Motor neuron (in vitro differentiated cells): ENCODE results near the gene SF3A1. TPM values are rescaled to one million over a fixed set of nuclear protein-coding genes. Genes with fewer than 3 reads are reported as not detected.

Experiments
- ATAC-seq, 8 experiments: fragments of 200-7000 bp; cut with Tn5 transposase; replicated peaks in 6 of 8; 2 replicates each; pipeline ENCODE4 v1.8.0; 2021; ENCODE audit warnings: mild to moderate bottlenecking in 8 of 8, moderate library complexity in 8 of 8
- H3K27ac ChIP-seq, 2 donors: fragments of 250-450 bp; sonication (Bioruptor Pico); 2 replicates each; pipeline ENCODE4 v1.9.0; 2021; ENCODE audit warnings: antibody characterized with exemption in 2 of 2, mild to moderate bottlenecking in 2 of 2, moderate library complexity in 1 of 2
- H3K4me1 ChIP-seq, 2 donors: fragments of 250-450 bp; sonication (Bioruptor Pico); replicated peaks in 1 of 2; 2 replicates each; pipeline ENCODE4 v1.6.1; 2021; ENCODE audit warnings: antibody characterized with exemption in 2 of 2, mild to moderate bottlenecking in 2 of 2, moderate library complexity in 1 of 2
- H3K4me3 ChIP-seq, 5 donors: fragments of 250-450 bp; sonication (Bioruptor Pico); 2 replicates each; pipeline ENCODE4 v1.9.0; 2021; ENCODE audit warnings: antibody characterized with exemption in 5 of 5, mild to moderate bottlenecking in 5 of 5, moderate library complexity in 4 of 5
- WGBS, 10 experiments: fragments of 450-650 bp; shearing (Covaris generic); methylation state at CpG; one replicate each; pipeline ENCODE4 v1.0.0; 2022; 5-methylcytosine and 5-hydroxymethylcytosine counted together
- in situ Hi-C, 9 experiments: fragments of 400-800 bp; cut with MboI; loops; one replicate each; pipeline ENCODE4 v1.15.0; 2021; ENCODE audit warnings: low sequenced_read_pairs in 9 of 9, low pct_unique_long_range_greater_than_20kb in 2 of 9; ENCODE audit not compliant: unreplicated experiment in 9 of 9
- total RNA-seq, 8 experiments: library from RNA; unstranded; fragments of 300-600 nt; gene quantifications; 2 replicates each; pipeline versions ENCODE4 v1.2.3 to v1.2.4, GENCODE V29; 2022

Gene SF3A1
- total RNA-seq, 8 experiments from 2014 or later: 20.5 to 81.4 (median 34.6) TPM

- Histone ChIP-seq H3K27ac (no peak overlapping the region), H3K4me1 (peaks cover 6 to 7% of the 10 kb centered on the region in 2 donors), H3K4me3 (no peak overlapping the region)
- in situ Hi-C loops: no loop called here
- WGBS, 10 experiments: 50 to 100% (median 91%) methylated on average over 1 to 4 of the region's 10 CpGs; no CpG with 5 or more reads in 4 of the 10 experiments
- ATAC-seq: no peak
Measured at GRCh38 chr22:30361916-30362650, 5.4 kb upstream of the SF3A1 start.

- ATAC-seq: no peak
- H3K4me1 ChIP-seq: peaks cover 13 to 14% of the 10 kb centered on the region in 2 donors
- no peak overlapping the region for H3K27ac ChIP-seq
- no peak overlapping the region for H3K4me3 ChIP-seq
- WGBS, 10 experiments: 73 to 100% (median 88%) methylated on average over 1 to 6 of the region's 6 CpGs
- in situ Hi-C loops: no loop called here
Measured at GRCh38 chr22:30358541-30358940, 1.8 kb upstream of the SF3A1 start.

- peaks cover 13 to 14% of the 10 kb centered on the region in 2 donors for H3K4me1 ChIP-seq
- no peak overlapping the region for H3K27ac ChIP-seq
- in situ Hi-C loops: no loop called here
- no peak for ATAC-seq
- peak overlapping the region; percentile 75 to 100 (median 98) for H3K4me3 ChIP-seq
- 0 to 100% (median 29%) methylated on average over 1 to 9 of the region's 22 CpGs; no CpG with 5 or more reads in 3 of the 10 experiments for WGBS, 10 experiments
Measured at GRCh38 chr22:30357650-30358215, 1.0 kb upstream of the SF3A1 start.

GRCh38 chr22:30357236-30357570 lies 509 bp upstream of the SF3A1 start:
- 0 to 4% (median 0%) methylated on average over 1 to 8 of the region's 9 CpGs; no CpG with 5 or more reads in 4 of the 10 experiments for WGBS, 10 experiments
- ATAC-seq: peak in 7 of 8 experiments; percentile 2 to 22 (median 7)
- H3K4me3 ChIP-seq: peak overlapping the region; percentile 75 to 100 (median 98)
- H3K4me1 ChIP-seq: peaks cover 13 to 14% of the 10 kb centered on the region in 2 donors
- in situ Hi-C loops: no loop called here
- H3K27ac ChIP-seq: no peak overlapping the region

GRCh38 chr22:30354644-30355043 lies 2.0 kb downstream of the SF3A1 start:
- Histone ChIP-seq H3K27ac (no peak overlapping the region), H3K4me1 (peaks cover 13 to 14% of the 10 kb centered on the region in 2 donors), H3K4me3 (no peak overlapping the region)
- no peak for ATAC-seq
- 60 to 100% (median 87%) methylated on average over 1 to 5 of the region's 5 CpGs; no CpG with 5 or more reads in 1 of the 10 experiments for WGBS, 10 experiments
- in situ Hi-C loops: no loop called here

- 60 to 100% (median 86%) methylated on average over 1 to 3 of the region's 3 CpGs; no CpG with 5 or more reads in 3 of the 10 experiments for WGBS, 10 experiments
Measured at GRCh38 chr22:30351226-30351625, 5.5 kb downstream of the SF3A1 start.

GRCh38 chr22:30348809-30349208 lies 7.9 kb downstream of the SF3A1 start:
- no peak overlapping the region for H3K4me3 ChIP-seq
- WGBS, 10 experiments: 20 to 100% (median 97%) methylated on average over 1 to 4 of the region's 4 CpGs; no CpG with 5 or more reads in 2 of the 10 experiments
- in situ Hi-C loops: no loop called here

More at GRCh38 chr22:30351226-30351625, 5.5 kb downstream of the SF3A1 start:
- H3K4me1 ChIP-seq: peaks cover 6 to 7% of the 10 kb centered on the region in 2 donors
- no peak for ATAC-seq
- in situ Hi-C loops: no loop called here
- no peak overlapping the region for H3K4me3 ChIP-seq
- no peak overlapping the region for H3K27ac ChIP-seq

GRCh38 chr22:30348404-30348803 lies 8.3 kb downstream of the SF3A1 start:
- no peak overlapping the region for H3K4me3 ChIP-seq

More at GRCh38 chr22:30348809-30349208, 7.9 kb downstream of the SF3A1 start:
- Histone ChIP-seq H3K4me1 (no peaks in the 10 kb centered on the region), H3K27ac (no peak overlapping the region)
- ATAC-seq: no peak

GRCh38 chr22:30347255-30347892 lies 9.3 kb downstream of the SF3A1 start:
- 55 to 100% (median 86%) methylated on average over 1 to 5 of the region's 5 CpGs; no CpG with 5 or more reads in 2 of the 10 experiments for WGBS, 10 experiments
- H3K4me1 ChIP-seq: no peaks in the 10 kb centered on the region
- ATAC-seq: no peak
- in situ Hi-C loops: no loop called here
- no peak overlapping the region for H3K27ac ChIP-seq
- H3K4me3 ChIP-seq: no peak overlapping the region

More at GRCh38 chr22:30348404-30348803, 8.3 kb downstream of the SF3A1 start:
- no peak for ATAC-seq
- 0 to 100% (median 94%) methylated on average over 1 to 3 of the region's 4 CpGs; no CpG with 5 or more reads in 4 of the 10 experiments for WGBS, 10 experiments
- H3K4me1 ChIP-seq: no peaks in the 10 kb centered on the region
- in situ Hi-C loops: no loop called here
- H3K27ac ChIP-seq: no peak overlapping the region

GRCh38 chr22:30344447-30345200 lies 12.1 kb downstream of the SF3A1 start:
- Histone ChIP-seq H3K4me1 (no peaks in the 10 kb centered on the region), H3K4me3 (no peak overlapping the region), H3K27ac (no peak overlapping the region)
- in situ Hi-C loops: no loop called here
- 72 to 100% (median 95%) methylated on average over 2 to 10 of the region's 13 CpGs; no CpG with 5 or more reads in 1 of the 10 experiments for WGBS, 10 experiments
- ATAC-seq: no peak

- WGBS, 10 experiments: 82 to 100% (median 83%) methylated on average over 1 to 4 of the region's 16 CpGs; no CpG with 5 or more reads in 7 of the 10 experiments
- in situ Hi-C loops: no loop called here
- H3K4me1 ChIP-seq: no peaks in the 10 kb centered on the region
- no peak overlapping the region for H3K27ac ChIP-seq
- peak in 1 of 8 experiments; percentile 18 for ATAC-seq
- H3K4me3 ChIP-seq: no peak overlapping the region
Measured at GRCh38 chr22:30340911-30341685, 15.6 kb downstream of the SF3A1 start.

GRCh38 chr22:30338802-30339201 lies 17.9 kb downstream of the SF3A1 start:
- no peak for ATAC-seq
- in situ Hi-C loops: no loop called here
- 94 to 100% (median 100%) methylated on average over 1 to 6 of the region's 7 CpGs; no CpG with 5 or more reads in 4 of the 10 experiments for WGBS, 10 experiments
- Histone ChIP-seq H3K4me3 (no peak overlapping the region), H3K4me1 (no peaks in the 10 kb centered on the region), H3K27ac (no peak overlapping the region)
